Endothelial cell of umbilical vein (primary cell): ENCODE data around the gene FUT2. TPM values are rescaled to one million over a fixed set of nuclear protein-coding genes. Genes with fewer than 3 reads are reported as not detected.
A peak's percentile ranks its signal among the peaks of the same experiment; 100 is the strongest.

Source experiments
- BruUV-seq: library from RNA; stranded (reverse); fragments of 400-500 nt; replicated peaks from 2 replicates; lab custom pipeline; 2021; lab: Mats Ljungman, UMichigan
- CTCF ChIA-PET: fragments of 300-600, 350-600 bp; sonication (Branson Sonifier 250); formaldehyde crosslinking; loops from one replicate; lab custom pipeline; 2021; ENCODE audit warnings: antibody characterized with exemption, inconsistent platforms; lab: Charles Lee
- POLR2A ChIA-PET: fragments of 300-600, 350-600 bp; sonication (Branson Sonifier 250); formaldehyde crosslinking; loops from one replicate; lab custom pipeline; 2021; ENCODE audit warnings: antibody characterized with exemption, inconsistent platforms; lab: Charles Lee
- DNase-seq: peaks from one replicate; pipeline ENCODE4 v3.0.0-alpha.2; 2011; ENCODE audit warnings: low read depth, low spot score
- FAIRE-seq: peaks from 2 replicates; lab custom pipeline; 2011; peaks lifted over from hg19 to GRCh38; lab: Jason Lieb, UNC
- H2AFZ ChIP-seq: 2 replicates; pipeline ENCODE4 v1.6.0; 2012; ENCODE audit warnings: low read depth, low read length, control low read depth, inconsistent platforms
- H3K27ac ChIP-seq: 2 replicates; pipeline ENCODE4 v1.5.1; 2011; ENCODE audit warnings: low read depth, mild to moderate bottlenecking, control low read depth, low read length, moderate library complexity; ENCODE audit not compliant: insufficient read depth
- H3K27me3 ChIP-seq, 2 experiments: 2 replicates each; pipeline versions ENCODE4 v1.6.0 to v1.6.1; 2011; ENCODE audit warnings: low read length in 2 of 2, mixed read lengths in 1 of 2; ENCODE audit not compliant: control insufficient read depth in 2 of 2, insufficient read depth in 2 of 2
- H3K36me3 ChIP-seq, 2 experiments: 2 replicates in 1 of 2; 3 replicates in 1 of 2; pipeline ENCODE4 v1.5.1; 2011; ENCODE audit warnings: low read length in 2 of 2, mild to moderate bottlenecking in 1 of 2, moderate library complexity in 1 of 2; ENCODE audit not compliant: control insufficient read depth in 2 of 2, insufficient read depth in 2 of 2; ENCODE audit errors: extremely low read depth in 1 of 2
- H3K4me1 ChIP-seq: 3 replicates; pipeline ENCODE4 v1.5.1; 2011; ENCODE audit warnings: mild to moderate bottlenecking, low read length; ENCODE audit not compliant: control insufficient read depth, insufficient read depth; ENCODE audit errors: extremely low read depth
- H3K4me2 ChIP-seq: 2 replicates; pipeline ENCODE4 v1.6.1; 2011; ENCODE audit warnings: low read length, control low read depth, mixed read lengths; ENCODE audit not compliant: insufficient read depth
- H3K4me3 ChIP-seq, 3 experiments: fragments of 200-600 bp in 1 of 3; sonication (generic), shearing (Covaris generic) in 1 of 3; replicated peaks in 1 of 3; 2 replicates each; pipeline ENCODE4 v1.5.1; 2011 to 2016; ENCODE audit warnings: control low read depth in 3 of 3, low read length in 3 of 3, mild to moderate bottlenecking in 2 of 3, inconsistent platforms in 1 of 3, low read depth in 1 of 3, moderate library complexity in 1 of 3; ENCODE audit not compliant: insufficient read depth in 1 of 3
- H3K79me2 ChIP-seq: 2 replicates; pipeline ENCODE4 v1.6.0; 2012; ENCODE audit warnings: low read length, inconsistent platforms; ENCODE audit not compliant: control insufficient read depth, insufficient read depth
- H3K9ac ChIP-seq: replicated peaks from 2 replicates; pipeline ENCODE3; 2011; ENCODE audit warnings: low read length, control low read depth; ENCODE audit not compliant: insufficient read depth; ENCODE audit errors: extremely low read depth
- H3K9me1 ChIP-seq: replicated peaks from 3 replicates; pipeline ENCODE4 v1.6.0; 2011; ENCODE audit warnings: mild to moderate bottlenecking, low read length; ENCODE audit not compliant: control insufficient read depth, insufficient read depth; ENCODE audit errors: extremely low read depth
- H3K9me3 ChIP-seq: replicated peaks from 2 replicates; pipeline ENCODE4 v1.5.1; 2012; ENCODE audit warnings: low read length, inconsistent platforms; ENCODE audit not compliant: control insufficient read depth, insufficient read depth
- H4K20me1 ChIP-seq: replicated peaks from 2 replicates; pipeline ENCODE3; 2011; ENCODE audit warnings: mild to moderate bottlenecking, low read length; ENCODE audit not compliant: control insufficient read depth, insufficient read depth; ENCODE audit errors: extremely low read depth
- CTCF ChIP-seq, 2 donors: IDR thresholded peaks; 1 replicate in 1 of 2; 2 replicates in 1 of 2; pipeline ENCODE4 v1.5.1; 2011; ENCODE audit warnings: low read length in 2 of 2, mild to moderate bottlenecking in 2 of 2, moderate library complexity in 2 of 2, control low read depth in 1 of 2, inconsistent platforms in 1 of 2, low read depth in 1 of 2; ENCODE audit not compliant: insufficient read depth in 1 of 2; ENCODE audit errors: extremely low read depth in 1 of 2
- EZH2 ChIP-seq: IDR thresholded peaks from 2 replicates; pipeline ENCODE4 v1.6.1; 2012; ENCODE audit warnings: borderline replicate concordance, low read depth, mild to moderate bottlenecking, moderate library complexity, low read length, inconsistent platforms; ENCODE audit not compliant: severe bottlenecking
- FOS ChIP-seq: IDR thresholded peaks from 2 replicates; pipeline ENCODE4 v1.6.1; 2011; ENCODE audit warnings: mild to moderate bottlenecking, low read length, moderate library complexity, borderline replicate concordance; ENCODE audit not compliant: insufficient read depth
- GATA2 ChIP-seq: IDR thresholded peaks from 2 replicates; pipeline ENCODE4 v1.7.0; 2011; ENCODE audit warnings: low read depth, mild to moderate bottlenecking, moderate library complexity, mixed read lengths, low read length; ENCODE audit not compliant: insufficient read length, insufficient read depth
- JUN ChIP-seq: IDR thresholded peaks from 2 replicates; pipeline ENCODE4 v1.6.1; 2011; ENCODE audit warnings: borderline replicate concordance, low read depth; ENCODE audit not compliant: insufficient read length, insufficient read depth
- MAX ChIP-seq: IDR thresholded peaks from 2 replicates; pipeline ENCODE4 v1.6.1; 2011; ENCODE audit not compliant: insufficient read depth, insufficient read length
- MYC ChIP-seq: IDR thresholded peaks from one replicate; pipeline ENCODE4 v1.6.1; 2011; ENCODE audit warnings: mild to moderate bottlenecking, low read depth, low read length
- POLR2A ChIP-seq: IDR thresholded peaks from 2 replicates; pipeline ENCODE4 v1.6.1; 2012; ENCODE audit warnings: low read depth, mild to moderate bottlenecking, control low read depth, low read length
- POLR2AphosphoS5 ChIP-seq: IDR thresholded peaks from 2 replicates; pipeline ENCODE4 v1.6.1; 2012; ENCODE audit warnings: low read depth, mild to moderate bottlenecking, control low read depth, low read length, moderate library complexity; ENCODE audit not compliant: insufficient read depth
- dilution Hi-C: fragments of 300-500 bp; cut with MboI; formaldehyde crosslinking; loops from one replicate; pipeline ENCODE4 v1.15.0; 2019; ENCODE audit warnings: low sequenced_read_pairs; ENCODE audit not compliant: extremely low pct_ligation_motif_present
- intact Hi-C: fragments of 100-400 bp; cut with micrococcal nuclease; formaldehyde crosslinking; loops from one replicate; pipeline ENCODE4 v1.10.0; 2022
- polyA plus RNA-seq, 4 experiments: library from polyadenylated mRNA; depleted of rRNA in 3 of 4; stranded (reverse) in 3 of 4; unstranded in 1 of 4; fragments of >200 nt; gene quantifications; 2 replicates each; pipeline versions ENCODE4 v1.2.1 to v1.2.3, GENCODE V29; 2011 to 2012; ENCODE audit warnings: missing spikeins in 1 of 4
- total RNA-seq: library from RNA; stranded (reverse); gene quantifications from 2 replicates; pipeline ENCODE4 v1.2.3, GENCODE V29; 2021

FUT2 gene
- total and polyA plus RNA-seq, 2 donors (not counting 3 experiments of a cell fraction or from before 2014, with no cell fraction given) = not detected

- Histone ChIP-seq H3K4me3 (peak overlapping the region in 2 of 3 experiments; percentile 6 to 44), H3K9ac (no peak overlapping the region), H3K9me1 (no peaks in the 10 kb centered on the region), H3K27ac (no peak overlapping the region), H3K4me1 (peaks cover 16% of the 10 kb centered on the region), H3K79me2 (no peaks in the 10 kb centered on the region), H3K9me3 (no peaks in the 10 kb centered on the region), H4K20me1 (no peaks in the 10 kb centered on the region), H3K36me3 (no peaks in the 10 kb centered on the region), H3K4me2 (peak overlapping the region; percentile 68), H2AFZ (peak overlapping the region; percentile 97), H3K27me3 (no peaks in the 10 kb centered on the region)
- no TSS peak for BruUV-seq
- dilution Hi-C loops (no loop called here), intact Hi-C loops (no loop called here)
- ChIA-PET POLR2A (interaction anchor here (0.6 kb wide), 2 partner anchors 265 to 429 kb away, joined by 3 read pairs; no protein-coding TSS in a partner anchor), CTCF (interaction anchor here (0.6 to 2.8 kb wide), 6 partner anchors 16 to 67 kb away, joined by 3 to 10 read pairs (median 5); partner anchors contain the start of gene CA11)
- DNase-seq (no peak), FAIRE-seq (peak; percentile 46)
- TF ChIP-seq POLR2A = no peak
- TF ChIP-seq EZH2 = no peak
- no peak for TF ChIP-seq CTCF (IDR thresholded peaks at IDR 0.05; ENCODE audit: extremely low read depth in 1 of 2, insufficient read depth in 1 of 2, low read depth in 1 of 2, low read length in 2 of 2)
- TF ChIP-seq MYC = no peak
- no peak for TF ChIP-seq JUN
- TF ChIP-seq FOS = no peak
- no peak for TF ChIP-seq GATA2
- TF ChIP-seq POLR2AphosphoS5 = no peak
- no peak for TF ChIP-seq MAX
Measured at GRCh38 chr19:48696353-48697010, 711 bp downstream of the FUT2 start.
